ENCODE measurements around the gene LMX1A. TPM values are rescaled to one million over a fixed set of nuclear protein-coding genes. Genes with fewer than 3 reads are reported as not detected.

The LMX1A gene
- polyA plus RNA-seq, 1 donor (not counting 4 experiments of a cell fraction or from before 2014, with no cell fraction given): not detected

DNA sequence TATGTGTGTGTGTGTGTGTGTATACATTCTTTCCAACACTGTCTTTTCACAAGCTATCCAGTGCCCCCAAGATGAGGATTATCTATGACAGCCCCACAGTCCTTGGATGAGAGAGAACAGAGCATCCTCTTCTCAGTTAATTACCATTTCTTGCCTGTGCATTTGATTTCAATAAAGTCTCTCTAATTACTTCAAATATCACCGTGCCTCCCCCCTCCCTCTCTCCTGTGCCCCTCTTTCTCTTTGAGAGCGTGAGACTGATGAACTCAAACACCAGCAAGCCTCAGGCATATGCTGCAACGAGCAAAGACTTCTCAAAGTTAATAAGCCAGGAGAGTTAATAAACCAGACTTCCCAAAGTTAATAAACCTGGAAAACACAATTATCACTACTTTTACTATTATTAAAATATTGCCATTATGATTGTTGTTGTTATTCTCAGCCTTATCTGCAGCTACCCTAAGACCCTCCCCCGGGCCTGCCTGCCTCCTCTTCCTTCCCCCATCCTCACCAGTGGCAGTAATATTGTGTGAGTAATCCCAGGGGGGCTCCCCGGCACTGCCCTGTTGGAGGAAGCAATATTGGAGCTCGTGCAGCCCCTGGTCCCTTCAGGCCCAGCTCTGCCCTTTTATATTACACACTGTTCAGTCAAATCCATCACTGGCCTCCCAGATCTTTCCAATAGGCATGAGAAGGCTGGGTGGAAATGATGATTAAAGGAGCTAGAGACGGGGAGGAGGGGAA, 30.9 kb downstream of the LMX1A start:
- Histone ChIP-seq H4K20me1 (ENCODE audit: control insufficient read depth, extremely low read depth, insufficient read depth, low read length) (no peaks in the 10 kb centered on the region), H3K4me2 (ENCODE audit: control insufficient read depth, extremely low read depth, insufficient read depth, low read depth, low read length) (no peak overlapping the region), H3K27me3 (ENCODE audit: control insufficient read depth, extremely low read depth, insufficient read depth, low read length) (peaks cover 12% of the 10 kb centered on the region), H3K27ac (ENCODE audit: control insufficient read depth, insufficient read depth, low read length) (no peak overlapping the region), H3K4me1 (ENCODE audit: control insufficient read depth, extremely low read depth, insufficient read depth, low read length) (no peaks in the 10 kb centered on the region), H3K9me1 (ENCODE audit: control insufficient read depth, extremely low read depth, insufficient read depth, low read length) (no peaks in the 10 kb centered on the region), H3K79me2 (ENCODE audit: control insufficient read depth, insufficient read depth, low read length) (no peaks in the 10 kb centered on the region), H3K4me3 (ENCODE audit: control insufficient read depth in 2 of 3, extremely low read depth in 1 of 3, insufficient read depth in 2 of 3, low read depth in 1 of 3, low read length in 3 of 3) (no peak overlapping the region), H3K9me3 (ENCODE audit: control insufficient read depth, low read depth, low read length) (no peaks in the 10 kb centered on the region), H3K36me3 (ENCODE audit: control insufficient read depth in 2 of 2, extremely low read depth in 1 of 2, insufficient read depth in 2 of 2, low read length in 2 of 2) (no peaks in the 10 kb centered on the region), H3K9ac (ENCODE audit: control insufficient read depth, extremely low read depth, insufficient read depth, low read length) (no peak overlapping the region), H2AFZ (ENCODE audit: control insufficient read depth, low read length) (no peak overlapping the region)
- dilution Hi-C loops (cut with MboI; ENCODE audit: extremely low pct_ligation_motif_present, low sequenced_read_pairs): no loop called here
- no peak for TF ChIP-seq EZH2 (IDR thresholded peaks at IDR 0.05; ENCODE audit: low read length)
- TF ChIP-seq, protein P1, sequence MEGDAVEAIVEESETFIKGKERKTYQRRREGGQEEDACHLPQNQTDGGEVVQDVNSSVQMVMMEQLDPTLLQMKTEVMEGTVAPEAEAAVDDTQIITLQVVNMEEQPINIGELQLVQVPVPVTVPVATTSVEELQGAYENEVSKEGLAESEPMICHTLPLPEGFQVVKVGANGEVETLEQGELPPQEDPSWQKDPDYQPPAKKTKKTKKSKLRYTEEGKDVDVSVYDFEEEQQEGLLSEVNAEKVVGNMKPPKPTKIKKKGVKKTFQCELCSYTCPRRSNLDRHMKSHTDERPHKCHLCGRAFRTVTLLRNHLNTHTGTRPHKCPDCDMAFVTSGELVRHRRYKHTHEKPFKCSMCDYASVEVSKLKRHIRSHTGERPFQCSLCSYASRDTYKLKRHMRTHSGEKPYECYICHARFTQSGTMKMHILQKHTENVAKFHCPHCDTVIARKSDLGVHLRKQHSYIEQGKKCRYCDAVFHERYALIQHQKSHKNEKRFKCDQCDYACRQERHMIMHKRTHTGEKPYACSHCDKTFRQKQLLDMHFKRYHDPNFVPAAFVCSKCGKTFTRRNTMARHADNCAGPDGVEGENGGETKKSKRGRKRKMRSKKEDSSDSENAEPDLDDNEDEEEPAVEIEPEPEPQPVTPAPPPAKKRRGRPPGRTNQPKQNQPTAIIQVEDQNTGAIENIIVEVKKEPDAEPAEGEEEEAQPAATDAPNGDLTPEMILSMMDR (optimal IDR thresholded peaks at IDR 0.05 in 1 of 3, IDR thresholded peaks at IDR 0.05 in 1 of 3, conservative IDR thresholded peaks at IDR 0.05 in 1 of 3; ENCODE audit: extremely low read depth in 1 of 3, insufficient read depth in 2 of 3, low read length in 3 of 3): no peak
- FAIRE-seq (no peak), DNase-seq (ENCODE audit: low read depth, low spot score) (no peak)

DNA sequence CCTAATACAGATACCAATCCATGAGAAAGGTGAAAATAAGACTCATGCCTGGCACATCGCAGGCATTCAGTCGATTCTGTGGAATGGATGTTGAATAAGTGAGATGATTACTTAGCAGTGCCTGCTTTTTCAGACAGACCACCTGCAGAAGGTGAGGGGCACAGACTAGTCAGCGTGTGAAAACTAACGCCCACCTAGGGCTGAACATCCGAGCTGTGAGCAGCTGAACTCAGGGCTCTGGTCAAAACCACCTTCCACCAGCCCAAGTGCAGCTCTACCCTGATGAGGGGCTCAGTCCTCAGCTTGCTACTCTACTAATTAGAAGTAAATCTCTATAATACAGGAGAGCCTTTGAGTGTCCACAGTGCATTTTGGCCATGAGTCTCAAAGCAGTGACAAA, 32.5 kb downstream of the LMX1A start:
- no peak overlapping the region for H2AFZ ChIP-seq (ENCODE audit: control insufficient read depth, low read length)
- H3K9me3 ChIP-seq (ENCODE audit: control insufficient read depth, low read depth, low read length): no peaks in the 10 kb centered on the region
- H3K9ac ChIP-seq (ENCODE audit: control insufficient read depth, extremely low read depth, insufficient read depth, low read length): no peak overlapping the region
- TF ChIP-seq EZH2 (IDR thresholded peaks at IDR 0.05; ENCODE audit: low read length): no peak
- TF ChIP-seq, protein P1 (optimal IDR thresholded peaks at IDR 0.05 in 1 of 3, IDR thresholded peaks at IDR 0.05 in 1 of 3, conservative IDR thresholded peaks at IDR 0.05 in 1 of 3; ENCODE audit: extremely low read depth in 1 of 3, insufficient read depth in 2 of 3, low read length in 3 of 3): no peak
- no peak for FAIRE-seq
- no peaks in the 10 kb centered on the region for H3K4me1 ChIP-seq (ENCODE audit: control insufficient read depth, extremely low read depth, insufficient read depth, low read length)
- H3K4me2 ChIP-seq (ENCODE audit: control insufficient read depth, extremely low read depth, insufficient read depth, low read depth, low read length): no peak overlapping the region
- no peaks in the 10 kb centered on the region for H3K9me1 ChIP-seq (ENCODE audit: control insufficient read depth, extremely low read depth, insufficient read depth, low read length)
- H3K79me2 ChIP-seq (ENCODE audit: control insufficient read depth, insufficient read depth, low read length): no peaks in the 10 kb centered on the region
- no peaks in the 10 kb centered on the region for H3K36me3 ChIP-seq (ENCODE audit: control insufficient read depth in 2 of 2, extremely low read depth in 1 of 2, insufficient read depth in 2 of 2, low read length in 2 of 2)
- H3K27me3 ChIP-seq (ENCODE audit: control insufficient read depth, extremely low read depth, insufficient read depth, low read length): peaks cover 16% of the 10 kb centered on the region
- H4K20me1 ChIP-seq (ENCODE audit: control insufficient read depth, extremely low read depth, insufficient read depth, low read length): no peaks in the 10 kb centered on the region
- no peak overlapping the region for H3K27ac ChIP-seq (ENCODE audit: control insufficient read depth, insufficient read depth, low read length)
- dilution Hi-C loops (cut with MboI; ENCODE audit: extremely low pct_ligation_motif_present, low sequenced_read_pairs): no loop called here
- H3K4me3 ChIP-seq (ENCODE audit: control insufficient read depth in 2 of 3, extremely low read depth in 1 of 3, insufficient read depth in 2 of 3, low read depth in 1 of 3, low read length in 3 of 3): no peak overlapping the region
- DNase-seq (ENCODE audit: low read depth, low spot score): no peak

Data from keratinocyte (primary cell).